ENCODE results near the gene DIO2.

DIO2 gene

GRCh38 chr14:80167793-80168448 is 43.4 kb downstream of the DIO2 start:
- DNase-seq: no peak

GRCh38 chr14:80164991-80165721 is 46.1 kb downstream of the DIO2 start:
- DNase-seq: no peak

GRCh38 chr14:80152763-80153162 is 58.5 kb downstream of the DIO2 start:
- no peak for DNase-seq

- DNase-seq: no peak
Observed at GRCh38 chr14:80152166-80152565, 59.1 kb downstream of the DIO2 start.

- DNase-seq: no peak
Observed at GRCh38 chr14:80150301-80150700, 61.0 kb downstream of the DIO2 start.

Data from activated CD8-positive, alpha-beta memory T cell treated with anti-CD3 and anti-CD28 coated beads, Interleukin-2, amount 50 U/mL, for 4 hours (primary cell).